ENCODE results near the gene KDELR1.

- TF ChIP-seq, protein P1, sequence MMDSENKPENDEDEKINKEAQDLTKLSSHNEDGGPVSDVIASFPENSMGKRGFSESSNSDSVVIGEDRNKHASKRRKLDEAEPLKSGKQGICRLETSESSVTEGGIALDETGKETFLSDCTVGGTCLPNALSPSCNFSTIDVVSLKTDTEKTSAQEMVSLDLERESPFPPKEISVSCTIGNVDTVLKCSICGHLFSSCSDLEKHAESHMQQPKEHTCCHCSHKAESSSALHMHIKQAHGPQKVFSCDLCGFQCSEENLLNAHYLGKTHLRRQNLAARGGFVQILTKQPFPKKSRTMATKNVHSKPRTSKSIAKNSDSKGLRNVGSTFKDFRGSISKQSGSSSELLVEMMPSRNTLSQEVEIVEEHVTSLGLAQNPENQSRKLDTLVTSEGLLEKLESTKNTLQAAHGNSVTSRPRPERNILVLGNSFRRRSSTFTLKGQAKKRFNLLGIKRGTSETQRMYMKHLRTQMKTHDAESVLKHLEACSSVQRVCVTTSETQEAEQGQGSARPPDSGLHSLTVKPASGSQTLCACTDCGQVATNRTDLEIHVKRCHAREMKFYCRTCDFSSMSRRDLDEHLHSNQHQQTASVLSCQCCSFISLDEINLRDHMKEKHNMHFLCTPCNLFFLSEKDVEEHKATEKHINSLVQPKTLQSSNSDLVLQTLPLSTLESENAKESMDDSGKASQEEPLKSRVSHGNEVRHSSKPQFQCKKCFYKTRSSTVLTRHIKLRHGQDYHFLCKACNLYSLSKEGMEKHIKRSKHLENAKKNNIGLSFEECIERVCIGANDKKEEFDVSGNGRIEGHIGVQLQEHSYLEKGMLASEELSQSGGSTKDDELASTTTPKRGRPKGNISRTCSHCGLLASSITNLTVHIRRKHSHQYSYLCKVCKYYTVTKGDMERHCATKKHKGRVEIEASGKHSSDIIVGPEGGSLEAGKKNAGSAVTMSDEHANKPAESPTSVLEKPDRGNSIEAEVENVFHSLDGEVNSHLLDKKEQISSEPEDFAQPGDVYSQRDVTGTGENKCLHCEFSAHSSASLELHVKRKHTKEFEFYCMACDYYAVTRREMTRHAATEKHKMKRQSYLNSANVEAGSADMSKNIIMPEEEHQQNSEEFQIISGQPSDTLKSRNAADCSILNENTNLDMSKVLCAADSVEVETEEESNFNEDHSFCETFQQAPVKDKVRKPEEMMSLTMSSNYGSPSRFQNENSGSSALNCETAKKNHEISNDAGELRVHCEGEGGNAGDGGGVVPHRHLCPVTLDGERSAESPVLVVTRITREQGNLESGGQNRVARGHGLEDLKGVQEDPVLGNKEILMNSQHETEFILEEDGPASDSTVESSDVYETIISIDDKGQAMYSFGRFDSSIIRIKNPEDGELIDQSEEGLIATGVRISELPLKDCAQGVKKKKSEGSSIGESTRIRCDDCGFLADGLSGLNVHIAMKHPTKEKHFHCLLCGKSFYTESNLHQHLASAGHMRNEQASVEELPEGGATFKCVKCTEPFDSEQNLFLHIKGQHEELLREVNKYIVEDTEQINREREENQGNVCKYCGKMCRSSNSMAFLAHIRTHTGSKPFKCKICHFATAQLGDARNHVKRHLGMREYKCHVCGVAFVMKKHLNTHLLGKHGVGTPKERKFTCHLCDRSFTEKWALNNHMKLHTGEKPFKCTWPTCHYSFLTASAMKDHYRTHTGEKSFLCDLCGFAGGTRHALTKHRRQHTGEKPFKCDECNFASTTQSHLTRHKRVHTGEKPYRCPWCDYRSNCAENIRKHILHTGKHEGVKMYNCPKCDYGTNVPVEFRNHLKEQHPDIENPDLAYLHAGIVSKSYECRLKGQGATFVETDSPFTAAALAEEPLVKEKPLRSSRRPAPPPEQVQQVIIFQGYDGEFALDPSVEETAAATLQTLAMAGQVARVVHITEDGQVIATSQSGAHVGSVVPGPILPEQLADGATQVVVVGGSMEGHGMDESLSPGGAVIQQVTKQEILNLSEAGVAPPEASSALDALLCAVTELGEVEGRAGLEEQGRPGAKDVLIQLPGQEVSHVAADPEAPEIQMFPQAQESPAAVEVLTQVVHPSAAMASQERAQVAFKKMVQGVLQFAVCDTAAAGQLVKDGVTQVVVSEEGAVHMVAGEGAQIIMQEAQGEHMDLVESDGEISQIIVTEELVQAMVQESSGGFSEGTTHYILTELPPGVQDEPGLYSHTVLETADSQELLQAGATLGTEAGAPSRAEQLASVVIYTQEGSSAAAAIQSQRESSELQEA (CRISPR knock-in tag; IDR thresholded peaks at IDR 0.05; ENCODE audit: not compliant biosample characterization), result no peak
- TF ChIP-seq FOXA1 (IDR thresholded peaks at IDR 0.05) (no peak), FOXA1 (CRISPR knock-in tag; IDR thresholded peaks at IDR 0.05) (no peak), CTCF (CRISPR knock-in tag; IDR thresholded peaks at IDR 0.05) (no peak)
- TF ChIP-seq, protein P2, sequence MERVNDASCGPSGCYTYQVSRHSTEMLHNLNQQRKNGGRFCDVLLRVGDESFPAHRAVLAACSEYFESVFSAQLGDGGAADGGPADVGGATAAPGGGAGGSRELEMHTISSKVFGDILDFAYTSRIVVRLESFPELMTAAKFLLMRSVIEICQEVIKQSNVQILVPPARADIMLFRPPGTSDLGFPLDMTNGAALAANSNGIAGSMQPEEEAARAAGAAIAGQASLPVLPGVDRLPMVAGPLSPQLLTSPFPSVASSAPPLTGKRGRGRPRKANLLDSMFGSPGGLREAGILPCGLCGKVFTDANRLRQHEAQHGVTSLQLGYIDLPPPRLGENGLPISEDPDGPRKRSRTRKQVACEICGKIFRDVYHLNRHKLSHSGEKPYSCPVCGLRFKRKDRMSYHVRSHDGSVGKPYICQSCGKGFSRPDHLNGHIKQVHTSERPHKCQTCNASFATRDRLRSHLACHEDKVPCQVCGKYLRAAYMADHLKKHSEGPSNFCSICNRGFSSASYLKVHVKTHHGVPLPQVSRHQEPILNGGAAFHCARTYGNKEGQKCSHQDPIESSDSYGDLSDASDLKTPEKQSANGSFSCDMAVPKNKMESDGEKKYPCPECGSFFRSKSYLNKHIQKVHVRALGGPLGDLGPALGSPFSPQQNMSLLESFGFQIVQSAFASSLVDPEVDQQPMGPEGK (CRISPR knock-in tag; IDR thresholded peaks at IDR 0.05), result no peak
Measured at GRCh38 chr19:48424694-48425219, 33.4 kb upstream of the KDELR1 start.

Data from HepG2 (cell line).